ENCODE data around the gene BARD1.
A peak's percentile ranks its signal among the peaks of the same experiment; 100 is the strongest.
"Not testable (repeated sequence)": the region's sequence is repeated elsewhere in the genome, so short reads cannot be mapped to it uniquely, and the experiment has no call there.

BARD1 gene
- 13.1 to 67.8 (median 28.4) reads per million in 17 experiments for total RNA-seq

- DNase-seq: peak; percentile 60 to 84 (median 76)
These were observed at the start of gene BARD1 for GRCh38 chr2:214808981-214809750. TSS of gene BARD1 (minus strand) at chr2:214809683. CDS start at chr2:214809569, 114 bp downstream.

- DNase-seq: no peak
These were observed 46.7 kb upstream of the BARD1 start for GRCh38 chr2:214856137-214856536.

GRCh38 chr2:214853906-214854305 is 44.4 kb upstream of the BARD1 start:
- no peak for DNase-seq

GRCh38 chr2:214843823-214844222 is 34.3 kb upstream of the BARD1 start:
- DNase-seq: no peak

- DNase-seq: peak in 3 of 4 experiments; percentile 11 to 20 (median 15)
These were observed 30.0 kb upstream of the BARD1 start for GRCh38 chr2:214839464-214839863.

GRCh38 chr2:214837466-214837865 is 28.0 kb upstream of the BARD1 start:
- DNase-seq: no peak

GRCh38 chr2:214836568-214836967 is 27.1 kb upstream of the BARD1 start:
- DNase-seq: no peak

GRCh38 chr2:214830794-214831346 is 21.4 kb upstream of the BARD1 start:
- DNase-seq: peak in 3 of 4 experiments; percentile 24 to 49 (median 36)

- DNase-seq: no peak
These were observed 6.6 kb upstream of the BARD1 start for GRCh38 chr2:214816008-214816533.

GRCh38 chr2:214810671-214811070 is 1.2 kb upstream of the BARD1 start:
- peak; percentile 16 to 30 (median 20) for DNase-seq

- peak; percentile 99 to 100 (median 100) for DNase-seq
These were observed 475 bp upstream of the BARD1 start for GRCh38 chr2:214809751-214810564.

GRCh38 chr2:214807653-214808052 is 1.8 kb downstream of the BARD1 start:
- no peak for DNase-seq

GRCh38 chr2:214801768-214802397 is 7.6 kb downstream of the BARD1 start:
- DNase-seq: no peak

GRCh38 chr2:214801068-214801467 is 8.4 kb downstream of the BARD1 start:
- DNase-seq: no peak

- DNase-seq: peak in 2 of 4 experiments; percentile 8 to 14
These were observed 9.3 kb downstream of the BARD1 start for GRCh38 chr2:214800180-214800579.

GRCh38 chr2:214796911-214797310 is 12.6 kb downstream of the BARD1 start:
- no peak for DNase-seq

- DNase-seq: not testable (repeated sequence)
These were observed 26.3 kb downstream of the BARD1 start for GRCh38 chr2:214783181-214783580.

- DNase-seq: no peak
These were observed 26.8 kb downstream of the BARD1 start for GRCh38 chr2:214782671-214783070.

GRCh38 chr2:214781226-214781625 is 28.3 kb downstream of the BARD1 start:
- no peak for DNase-seq

GRCh38 chr2:214775971-214776370 is 33.5 kb downstream of the BARD1 start:
- DNase-seq: peak; percentile 5 to 54 (median 31)

GRCh38 chr2:214774108-214774507 is 35.4 kb downstream of the BARD1 start:
- DNase-seq: peak in 2 of 4 experiments; percentile 22 to 49

- no peak for DNase-seq
These were observed 37.0 kb downstream of the BARD1 start for GRCh38 chr2:214772443-214773015.

Data from suppressor macrophage (primary cell).